Stimulated activated CD8-positive, alpha-beta memory T cell treated with anti-CD3 and anti-CD28 coated beads, Interleukin-7, amount 100 ng/mL, for 48 hours (primary cell): ENCODE measurements around the gene MYOZ2.

Experiments
- DNase-seq, 2 donors: peaks; one replicate each; pipeline ENCODE4 v3.0.0-alpha.2; 2020; ENCODE audit warnings: low read depth in 1 of 2; ENCODE audit errors: extremely low read depth in 1 of 2

The MYOZ2 gene

DNA sequence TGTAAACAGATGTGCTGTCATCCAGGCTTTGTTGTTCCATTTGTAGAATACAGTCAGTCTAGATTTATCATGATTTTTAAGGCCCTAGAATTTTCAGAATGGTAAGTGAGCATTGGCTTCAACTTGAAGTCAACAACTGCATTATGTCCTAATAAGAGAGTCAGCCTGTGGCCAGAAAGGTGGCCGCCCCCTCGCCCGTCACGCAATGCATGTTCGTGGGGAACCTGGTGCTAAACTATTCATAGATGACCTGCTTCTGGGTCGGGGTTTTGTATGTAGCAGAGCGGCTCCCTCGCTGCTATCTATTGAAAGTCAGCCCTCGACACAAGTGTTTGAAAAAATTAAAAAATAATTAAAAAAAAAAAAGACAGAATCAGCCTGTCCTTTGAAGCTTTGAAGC is 101.6 kb downstream of the MYOZ2 start:
- DNase-seq, result no peak
